A673 (cell line): Measurements from ENCODE around the gene CCDC15.

Experiments
- CTCF ChIP-seq: fragments of 300-800, 200-600 bp; sonication (generic); conservative IDR thresholded peaks from 2 replicates; pipeline ENCODE4 v1.5.1; 2017; ENCODE audit warnings: low read depth, mild to moderate bottlenecking, antibody characterized with exemption, low read length, moderate library complexity, mixed read lengths
- EZH2 ChIP-seq: fragments of 200-600 bp; sonication (generic); IDR thresholded peaks from 2 replicates; pipeline ENCODE4 v1.6.1; 2017; ENCODE audit warnings: borderline replicate concordance, low read depth, mild to moderate bottlenecking, mixed read lengths, antibody characterized with exemption, low read length; ENCODE audit not compliant: poor library complexity, severe bottlenecking

- TF ChIP-seq CTCF, result no peak
- TF ChIP-seq EZH2, result no peak
Observed at GRCh38 chr11:124984512-124984854, 30.5 kb downstream of the CCDC15 start.
